AG04450 (cell line): ENCODE results near the gene MLYCD. TPM values are rescaled to one million over a fixed set of nuclear protein-coding genes. Genes with fewer than 3 reads are reported as not detected.

ENCODE experiments used
- CTCF ChIA-PET: fragments of 300-600, 350-600 bp; formaldehyde crosslinking; extraction: SDS; loops from one replicate; lab custom pipeline; 2022; ENCODE audit warnings: antibody characterized with exemption, inconsistent platforms; lab: Charles Lee
- POLR2A ChIA-PET: fragments of 350-600 bp; formaldehyde crosslinking; extraction: SDS; loops from one replicate; lab custom pipeline; 2021; ENCODE audit warnings: antibody characterized with exemption, inconsistent platforms; lab: Yijun Ruan, JAX
- DNase-seq: peaks from one replicate; pipeline ENCODE4 v3.0.0-alpha.2; 2011; ENCODE audit warnings: low read depth, low spot score
- H3K27ac ChIP-seq: one replicate; pipeline ENCODE4 v1.5.1; 2012; ENCODE audit warnings: low read depth, low read length, control low read depth
- H3K27me3 ChIP-seq: one replicate; pipeline ENCODE4 v1.6.0; 2012; ENCODE audit warnings: low read length; ENCODE audit not compliant: control insufficient read depth, insufficient read depth
- H3K4me3 ChIP-seq: 2 replicates; pipeline ENCODE4 v1.5.1; 2011; ENCODE audit warnings: mild to moderate bottlenecking, low read depth, low read length, control low read depth
- H3K9me3 ChIP-seq: 2 replicates; pipeline ENCODE4 v1.5.1; 2012; ENCODE audit warnings: low read length; ENCODE audit not compliant: control insufficient read depth, insufficient read depth
- polyA plus RNA-seq: library from polyadenylated mRNA; depleted of rRNA; stranded (reverse); fragments of >200 nt; gene quantifications from 2 replicates; pipeline ENCODE4 v1.2.3, GENCODE V29; 2011
- TF ChIP-seq, protein P1 (sequence below): IDR thresholded peaks from 2 replicates; pipeline ENCODE4 v1.5.1; 2011; ENCODE audit warnings: low read depth, low read length, control low read depth, inconsistent platforms

Gene MLYCD
- polyA plus RNA-seq, 1 experiment: 2.0 TPM

DNA sequence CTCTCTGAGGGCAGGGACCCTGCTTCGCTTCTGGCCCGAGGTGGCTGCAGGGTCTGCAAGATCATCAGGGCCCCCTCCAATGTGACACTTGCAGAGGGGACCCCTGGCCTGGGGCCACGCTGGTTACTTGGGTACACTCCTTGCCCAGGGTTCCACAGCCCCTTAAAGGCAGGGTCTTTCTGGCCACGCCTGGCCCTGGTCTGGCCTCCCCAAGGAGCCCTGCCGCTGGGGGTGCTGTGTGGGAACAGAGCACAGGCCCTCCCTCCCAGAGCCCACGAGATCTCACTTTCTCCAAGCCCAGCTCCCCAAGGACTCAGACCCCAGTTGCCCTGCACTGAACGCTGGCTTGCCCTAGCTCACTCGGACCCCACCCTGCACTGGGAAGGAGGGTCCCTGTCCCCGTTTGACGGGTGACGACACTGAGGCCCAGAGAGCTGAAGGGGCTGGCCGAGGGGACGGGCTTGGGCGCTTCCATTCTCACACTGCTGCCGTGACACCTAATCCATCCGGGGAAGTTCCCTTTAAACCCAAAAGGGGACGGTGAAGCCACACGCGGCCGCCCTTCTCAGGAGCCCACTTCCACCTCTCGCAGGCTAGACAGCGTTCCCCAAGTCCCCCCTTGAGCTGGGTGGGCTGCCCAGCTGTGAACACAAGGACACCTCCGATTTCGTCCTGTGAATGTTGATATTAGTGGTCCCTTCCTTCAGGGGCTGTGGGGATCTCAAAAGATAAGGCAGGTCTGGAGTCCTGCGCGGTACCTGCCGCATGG is 27.2 kb downstream of the MLYCD start:
- TF ChIP-seq, protein P1, sequence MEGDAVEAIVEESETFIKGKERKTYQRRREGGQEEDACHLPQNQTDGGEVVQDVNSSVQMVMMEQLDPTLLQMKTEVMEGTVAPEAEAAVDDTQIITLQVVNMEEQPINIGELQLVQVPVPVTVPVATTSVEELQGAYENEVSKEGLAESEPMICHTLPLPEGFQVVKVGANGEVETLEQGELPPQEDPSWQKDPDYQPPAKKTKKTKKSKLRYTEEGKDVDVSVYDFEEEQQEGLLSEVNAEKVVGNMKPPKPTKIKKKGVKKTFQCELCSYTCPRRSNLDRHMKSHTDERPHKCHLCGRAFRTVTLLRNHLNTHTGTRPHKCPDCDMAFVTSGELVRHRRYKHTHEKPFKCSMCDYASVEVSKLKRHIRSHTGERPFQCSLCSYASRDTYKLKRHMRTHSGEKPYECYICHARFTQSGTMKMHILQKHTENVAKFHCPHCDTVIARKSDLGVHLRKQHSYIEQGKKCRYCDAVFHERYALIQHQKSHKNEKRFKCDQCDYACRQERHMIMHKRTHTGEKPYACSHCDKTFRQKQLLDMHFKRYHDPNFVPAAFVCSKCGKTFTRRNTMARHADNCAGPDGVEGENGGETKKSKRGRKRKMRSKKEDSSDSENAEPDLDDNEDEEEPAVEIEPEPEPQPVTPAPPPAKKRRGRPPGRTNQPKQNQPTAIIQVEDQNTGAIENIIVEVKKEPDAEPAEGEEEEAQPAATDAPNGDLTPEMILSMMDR: no peak
- Histone ChIP-seq H3K9me3 (no peaks in the 10 kb centered on the region; the same call in 1 of the 2 replicates), H3K27ac (no peak overlapping the region), H3K4me3 (no peak overlapping the region), H3K27me3 (no peaks in the 10 kb centered on the region)
- ChIA-PET POLR2A (interaction anchor here (0.9 kb wide), 1 partner anchor 13 kb away, joined by 3 read pairs; no protein-coding TSS in a partner anchor), CTCF (interaction anchor here (0.8 to 3.6 kb wide), 10 partner anchors 10 to 380 kb away, joined by 3 to 29 read pairs (median 4); no protein-coding TSS in a partner anchor)
- no peak for DNase-seq

DNA sequence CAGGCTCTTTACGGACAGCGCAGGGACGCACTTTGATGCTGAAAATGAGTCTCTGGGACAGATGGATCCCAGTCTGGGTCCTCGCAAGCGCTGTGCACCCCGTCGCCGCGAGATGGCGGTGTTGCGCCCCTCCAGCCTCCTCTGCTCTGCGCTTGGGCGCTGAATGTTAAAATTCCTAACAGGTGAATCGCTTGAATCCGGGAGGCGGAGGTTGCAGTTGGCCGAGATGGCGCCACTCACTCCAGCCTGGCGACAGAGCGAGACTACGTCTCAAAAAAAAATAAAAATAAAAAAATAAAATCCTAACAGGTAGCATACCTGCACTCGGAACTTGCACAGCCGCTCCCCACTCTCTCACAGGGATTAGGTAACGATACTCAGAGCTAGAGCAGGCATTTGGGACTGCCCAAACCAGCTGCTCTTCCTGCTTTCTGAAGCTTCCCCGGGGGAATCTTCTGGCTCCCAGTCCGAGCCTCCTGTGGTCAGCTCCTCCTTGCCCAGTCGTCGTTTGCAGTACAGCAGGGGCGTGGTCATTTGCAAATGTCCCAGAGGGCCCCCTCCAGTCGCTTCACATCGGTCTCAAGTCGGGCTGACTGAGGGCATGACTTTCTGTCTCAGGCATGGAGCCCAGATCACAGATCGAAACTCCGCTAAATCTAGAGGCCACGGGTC is 27.9 kb downstream of the MLYCD start:
- DNase-seq: peak; percentile 30
- CTCF ChIA-PET: interaction anchor here (0.7 to 3.6 kb wide), 19 partner anchors 10 to 379 kb away, joined by 3 to 29 read pairs (median 3); partner anchors contain the start of genes HSBP1 and OSGIN1
- Histone ChIP-seq H3K27ac (peak overlapping the region; percentile 31), H3K4me3 (no peak overlapping the region), H3K9me3 (no peaks in the 10 kb centered on the region; the same call in 1 of the 2 replicates), H3K27me3 (no peaks in the 10 kb centered on the region)
- POLR2A ChIA-PET: interaction anchor here (0.9 kb wide), 1 partner anchor 14 kb away, joined by 3 read pairs; no protein-coding TSS in a partner anchor
- TF ChIP-seq, protein P1: peak; percentile 98

DNA sequence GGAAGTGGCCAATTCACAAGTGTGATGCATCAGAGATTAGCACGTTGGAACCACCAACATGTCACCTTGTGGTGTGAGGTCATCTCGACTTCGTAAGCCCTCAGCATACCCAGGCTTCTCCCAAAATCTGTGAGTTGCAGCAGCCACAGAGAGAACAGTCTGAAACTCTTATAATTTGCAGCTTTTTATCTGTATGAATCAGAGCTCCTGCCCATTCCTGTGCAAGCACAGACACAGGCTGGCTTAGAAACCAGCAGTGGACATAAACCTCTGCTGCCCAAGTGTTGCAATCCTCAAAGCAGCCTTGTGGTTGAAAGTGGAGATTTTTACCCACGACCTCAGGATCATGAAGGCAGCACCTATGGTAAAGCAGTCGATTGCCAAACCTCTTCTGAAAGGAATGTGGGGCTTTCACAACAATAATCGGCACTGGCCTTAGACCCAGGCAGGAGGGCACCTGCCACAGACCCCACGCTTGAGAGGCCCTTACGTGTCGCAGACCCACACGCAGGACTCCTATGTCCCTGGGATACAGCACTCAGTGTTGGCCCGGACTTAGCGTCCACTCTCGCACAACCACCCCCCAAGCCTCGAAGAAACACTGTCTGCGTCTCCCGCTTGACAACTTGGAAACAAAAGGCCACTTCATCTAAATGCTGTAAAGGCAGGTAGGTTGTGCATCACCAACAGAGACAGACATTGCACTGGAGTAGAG is 29.6 kb downstream of the MLYCD start:
- POLR2A ChIA-PET: interaction anchor here (0.7 kb wide), 1 partner anchor 25 kb away, joined by 3 read pairs; the partner anchor contains the start of gene OSGIN1

DNA sequence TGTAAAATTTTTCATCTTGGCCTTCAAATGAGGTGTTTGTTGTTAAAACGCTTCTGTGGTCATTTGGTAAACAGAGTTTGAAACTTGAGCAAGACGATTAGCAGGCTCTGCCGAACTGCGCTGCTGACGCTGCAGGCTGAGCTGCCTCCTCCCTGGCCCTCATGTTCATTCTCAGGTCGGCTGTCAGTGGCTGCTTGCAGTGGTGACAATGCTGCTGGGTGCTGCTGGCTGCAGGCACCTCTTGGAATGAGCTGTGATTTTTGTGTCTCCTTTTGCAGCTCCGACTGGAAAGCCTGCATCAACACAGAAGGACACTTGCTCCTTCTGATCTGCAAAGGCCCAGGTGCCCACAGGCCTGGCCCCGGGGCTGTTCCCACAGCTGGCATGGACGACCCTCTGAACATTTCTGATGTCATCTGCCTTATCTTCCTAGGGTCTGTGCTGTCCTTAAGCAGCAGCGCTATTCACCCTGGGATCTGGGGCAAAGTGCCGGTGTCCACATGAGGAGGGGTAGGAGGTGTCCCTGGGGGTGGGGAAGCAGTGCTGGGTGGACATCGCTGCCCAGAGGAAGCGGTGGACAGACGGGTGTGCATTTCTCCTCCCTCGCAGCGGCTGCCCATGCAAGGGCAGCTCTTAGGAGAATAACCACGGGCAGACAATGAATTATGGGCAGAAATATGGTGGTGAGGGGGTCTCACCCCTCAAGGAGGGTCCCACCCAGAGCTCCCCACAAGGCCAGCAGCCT is 31.1 kb downstream of the MLYCD start:
- H3K4me3 ChIP-seq: no peak overlapping the region
- H3K27me3 ChIP-seq: no peaks in the 10 kb centered on the region
- ChIA-PET POLR2A (no interaction called here), CTCF (interaction anchor here (1.5 to 1.7 kb wide), 2 partner anchors 18 to 136 kb away, joined by 4 to 10 read pairs; no protein-coding TSS in a partner anchor)
- no peak overlapping the region for H3K27ac ChIP-seq
- no peak for DNase-seq
- H3K9me3 ChIP-seq: no peaks in the 10 kb centered on the region; the same call in 1 of the 2 replicates
- TF ChIP-seq, protein P1: no peak

More for the DNA sequence above, 29.6 kb downstream of the MLYCD start:
- DNase-seq: peak; percentile 45
- H3K27me3 ChIP-seq: no peaks in the 10 kb centered on the region
- H3K4me3 ChIP-seq: no peak overlapping the region
- CTCF ChIA-PET: interaction anchor here (0.6 to 3.6 kb wide), 5 partner anchors 10 to 137 kb away, joined by 3 to 29 read pairs (median 5); no protein-coding TSS in a partner anchor
- no peaks in the 10 kb centered on the region; the same call in 1 of the 2 replicates for H3K9me3 ChIP-seq
- TF ChIP-seq, protein P1: no peak
- peak overlapping the region; percentile 31 for H3K27ac ChIP-seq
